Stimulated activated CD4-positive, alpha-beta T cell treated with anti-CD3 and anti-CD28 coated beads, Interleukin-15, amount 100 ng/mL, for 1 hour (primary cell): ENCODE measurements around the gene VPS72.
"Not testable (repeated sequence)": the region's sequence is repeated elsewhere in the genome, so short reads cannot be mapped to it uniquely, and the experiment has no call there.

Experiments
- DNase-seq, 2 donors: peaks; one replicate each; pipeline ENCODE4 v3.0.0-alpha.2; 2020; ENCODE audit warnings: low read depth in 1 of 2, low spot score in 1 of 2

The VPS72 gene

GRCh38 chr1:151189637-151190445 is at the start of gene VPS72:
Gene VPS72 (minus strand): TSS chr1:151190197. CDS start chr1:151190121, 76 bp downstream.
- peak; percentile 64 to 73 for DNase-seq

GRCh38 chr1:151238467-151238739 is 48.4 kb upstream of the VPS72 start:
- no peak for DNase-seq

GRCh38 chr1:151237678-151238466 is 47.9 kb upstream of the VPS72 start:
- DNase-seq, result no peak

- no peak for DNase-seq
These were observed 45.2 kb upstream of the VPS72 start for GRCh38 chr1:151235235-151235634.

- no peak for DNase-seq
These were observed 32.1 kb upstream of the VPS72 start for GRCh38 chr1:151222130-151222529.

- DNase-seq, result no peak
These were observed 31.6 kb upstream of the VPS72 start for GRCh38 chr1:151221616-151222015.

GRCh38 chr1:151213560-151213959 is 23.6 kb upstream of the VPS72 start:
- no peak for DNase-seq

- DNase-seq, result no peak
These were observed 22.1 kb upstream of the VPS72 start for GRCh38 chr1:151211972-151212705.

- DNase-seq, result no peak
These were observed 20.8 kb upstream of the VPS72 start for GRCh38 chr1:151210830-151211229.

- not testable (repeated sequence) for DNase-seq
These were observed 15.5 kb upstream of the VPS72 start for GRCh38 chr1:151205381-151205965.

- DNase-seq, result no peak
These were observed 10.0 kb upstream of the VPS72 start for GRCh38 chr1:151199873-151200581.

- DNase-seq, result peak; percentile 97
These were observed 8.5 kb upstream of the VPS72 start, which contains the start of gene PIP5K1A for GRCh38 chr1:151198254-151199127. Gene PIP5K1A (plus strand): TSS chr1:151198552. CDS start chr1:151198997, 445 bp downstream.

GRCh38 chr1:151197863-151198253 is 7.9 kb upstream of the VPS72 start:
- no peak for DNase-seq

GRCh38 chr1:151196292-151196800 is 6.3 kb upstream of the VPS72 start:
- no peak for DNase-seq

GRCh38 chr1:151194894-151195594 is 5.0 kb upstream of the VPS72 start:
- DNase-seq, result not testable (repeated sequence)

GRCh38 chr1:151193856-151194255 is 3.9 kb upstream of the VPS72 start:
- DNase-seq, result no peak

- no peak for DNase-seq
These were observed 3.3 kb upstream of the VPS72 start for GRCh38 chr1:151193304-151193703.

- no peak for DNase-seq
These were observed 2.0 kb upstream of the VPS72 start for GRCh38 chr1:151192047-151192446.

- DNase-seq, result not testable (repeated sequence)
These were observed 1.3 kb downstream of the VPS72 start for GRCh38 chr1:151188667-151189066.
